B cell (primary cell): Measurements from ENCODE around the gene APOL5. TPM values are rescaled to one million over a fixed set of nuclear protein-coding genes. Genes with fewer than 3 reads are reported as not detected.

Source experiments
- polyA plus RNA-seq: library from polyadenylated mRNA; depleted of rRNA; stranded (reverse); fragments of >200 nt; gene quantifications from 2 replicates; pipeline ENCODE4 v1.2.3, GENCODE V29; 2012
- total RNA-seq, 2 donors: library from RNA; stranded (reverse); fragments of 120-200 nt in 1 of 2; gene quantifications; 1 replicate in 1 of 2; 2 replicates in 1 of 2; pipeline versions ENCODE4 v1.2.3 to v1.2.4, GENCODE V29; 2013 to 2022

APOL5 gene
- total and polyA plus RNA-seq, 2 donors (not counting 1 experiment from before 2014, with no cell fraction given), result not detected

Other genes starting within 250 kb of the APOL5 start
- 0.07 TPM in 2 replicates for gene RASD2, start 177.0 kb upstream of the APOL5 start, total RNA-seq
- 0.07 TPM in 1 of 2 replicates, not detected in the other for gene RASD2, start 177.0 kb upstream of the APOL5 start, polyA plus RNA-seq
- not detected in 2 replicates for gene MB, start 100.5 kb upstream of the APOL5 start, total RNA-seq
- gene MB, start 100.5 kb upstream of the APOL5 start, polyA plus RNA-seq, result not detected in 2 replicates
- 7.0 and 7.7 TPM in 2 replicates for gene APOL6, start 69.4 kb upstream of the APOL5 start, total RNA-seq
- 2.3 and 3.0 TPM in 2 replicates for gene APOL6, start 69.4 kb upstream of the APOL5 start, polyA plus RNA-seq